Left ventricle myocardium inferior (tissue), 1 donor: Measurements from ENCODE around the gene PFDN5. TPM values are rescaled to one million over a fixed set of nuclear protein-coding genes. Genes with fewer than 3 reads are reported as not detected.

Experiments
- DNase-seq: peaks from one replicate; pipeline ENCODE4 v3.0.0-alpha.2; 2020
- H3K27ac ChIP-seq: fragments of 200-600 bp; replicated peaks from 2 replicates; pipeline ENCODE4 v1.8.0; 2021
- H3K27me3 ChIP-seq: fragments of 200-600 bp; 2 replicates; pipeline ENCODE4 v1.8.0; 2021; ENCODE audit warnings: low read depth
- H3K36me3 ChIP-seq: fragments of 200-600 bp; 2 replicates; pipeline ENCODE4 v1.8.0; 2021
- H3K4me1 ChIP-seq: fragments of 200-600 bp; 2 replicates; pipeline ENCODE4 v1.8.0; 2021
- H3K4me3 ChIP-seq: fragments of 200-600 bp; 2 replicates; pipeline ENCODE4 v1.8.0; 2021; ENCODE audit warnings: mild to moderate bottlenecking, moderate library complexity
- H3K9me3 ChIP-seq: fragments of 200-600 bp; replicated peaks from 2 replicates; pipeline ENCODE4 v1.8.0; 2021
- intact Hi-C: fragments of 100-400 bp; cut with micrococcal nuclease; formaldehyde crosslinking; loops from one replicate; pipeline ENCODE4 v1.11.0; 2022
- total RNA-seq: library from RNA; stranded (reverse); fragmentation: NEBNext Ultra II Directional; extraction: Animal tissue kit (Norgen Biotek cat#: 25700); gene quantifications from one replicate; pipeline ENCODE4 v1.2.1, GENCODE V29; 2021
- TF ChIP-seq, protein P1 (sequence below): fragments of 200-600 bp; IDR thresholded peaks from 2 replicates; pipeline ENCODE4 v1.8.0; 2021; ENCODE audit warnings: antibody characterized with exemption, mild to moderate bottlenecking, borderline replicate concordance
- donor health status: DM: no; HTN: yes; CAD: no; lungs with severe emphysema.

The PFDN5 gene
- total RNA-seq, 1 donor from 2014 or later = 399 TPM

- no peak for DNase-seq
- peak overlapping the region; percentile 59 for H3K27ac ChIP-seq
- intact Hi-C loops = no loop called here
Observed at GRCh38 chr12:53267306-53267998, 27.9 kb upstream of the PFDN5 start.

GRCh38 chr12:53267999-53268629 is 27.2 kb upstream of the PFDN5 start, which contains the start of gene ESPL1:
TSS of gene ESPL1 (plus strand) at chr12:53268299. CDS start at chr12:53268767, 468 bp downstream.
- peak within 1 kb of the TSS; percentile 59 for H3K27ac ChIP-seq
- no peaks in the 10 kb centered on the region for H3K36me3 ChIP-seq
- intact Hi-C loops = no loop called here
- no peaks in the 10 kb centered on the region for H3K27me3 ChIP-seq
- no peaks in the 10 kb centered on the region for H3K9me3 ChIP-seq
- TF ChIP-seq, protein P1, sequence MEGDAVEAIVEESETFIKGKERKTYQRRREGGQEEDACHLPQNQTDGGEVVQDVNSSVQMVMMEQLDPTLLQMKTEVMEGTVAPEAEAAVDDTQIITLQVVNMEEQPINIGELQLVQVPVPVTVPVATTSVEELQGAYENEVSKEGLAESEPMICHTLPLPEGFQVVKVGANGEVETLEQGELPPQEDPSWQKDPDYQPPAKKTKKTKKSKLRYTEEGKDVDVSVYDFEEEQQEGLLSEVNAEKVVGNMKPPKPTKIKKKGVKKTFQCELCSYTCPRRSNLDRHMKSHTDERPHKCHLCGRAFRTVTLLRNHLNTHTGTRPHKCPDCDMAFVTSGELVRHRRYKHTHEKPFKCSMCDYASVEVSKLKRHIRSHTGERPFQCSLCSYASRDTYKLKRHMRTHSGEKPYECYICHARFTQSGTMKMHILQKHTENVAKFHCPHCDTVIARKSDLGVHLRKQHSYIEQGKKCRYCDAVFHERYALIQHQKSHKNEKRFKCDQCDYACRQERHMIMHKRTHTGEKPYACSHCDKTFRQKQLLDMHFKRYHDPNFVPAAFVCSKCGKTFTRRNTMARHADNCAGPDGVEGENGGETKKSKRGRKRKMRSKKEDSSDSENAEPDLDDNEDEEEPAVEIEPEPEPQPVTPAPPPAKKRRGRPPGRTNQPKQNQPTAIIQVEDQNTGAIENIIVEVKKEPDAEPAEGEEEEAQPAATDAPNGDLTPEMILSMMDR = peak; percentile 58
- H3K4me1 ChIP-seq = peaks cover 15% of the 10 kb centered on the region
- H3K4me3 ChIP-seq = peak within 1 kb of the TSS; percentile 77
- DNase-seq = peak; percentile 69

More at GRCh38 chr12:53267306-53267998, 27.9 kb upstream of the PFDN5 start:
- H3K9me3 ChIP-seq = no peaks in the 10 kb centered on the region
- no peaks in the 10 kb centered on the region for H3K36me3 ChIP-seq
- H3K4me3 ChIP-seq = peak overlapping the region; percentile 77
- no peaks in the 10 kb centered on the region for H3K27me3 ChIP-seq
- peaks cover 15% of the 10 kb centered on the region for H3K4me1 ChIP-seq
- TF ChIP-seq, protein P1 = no peak

DNA sequence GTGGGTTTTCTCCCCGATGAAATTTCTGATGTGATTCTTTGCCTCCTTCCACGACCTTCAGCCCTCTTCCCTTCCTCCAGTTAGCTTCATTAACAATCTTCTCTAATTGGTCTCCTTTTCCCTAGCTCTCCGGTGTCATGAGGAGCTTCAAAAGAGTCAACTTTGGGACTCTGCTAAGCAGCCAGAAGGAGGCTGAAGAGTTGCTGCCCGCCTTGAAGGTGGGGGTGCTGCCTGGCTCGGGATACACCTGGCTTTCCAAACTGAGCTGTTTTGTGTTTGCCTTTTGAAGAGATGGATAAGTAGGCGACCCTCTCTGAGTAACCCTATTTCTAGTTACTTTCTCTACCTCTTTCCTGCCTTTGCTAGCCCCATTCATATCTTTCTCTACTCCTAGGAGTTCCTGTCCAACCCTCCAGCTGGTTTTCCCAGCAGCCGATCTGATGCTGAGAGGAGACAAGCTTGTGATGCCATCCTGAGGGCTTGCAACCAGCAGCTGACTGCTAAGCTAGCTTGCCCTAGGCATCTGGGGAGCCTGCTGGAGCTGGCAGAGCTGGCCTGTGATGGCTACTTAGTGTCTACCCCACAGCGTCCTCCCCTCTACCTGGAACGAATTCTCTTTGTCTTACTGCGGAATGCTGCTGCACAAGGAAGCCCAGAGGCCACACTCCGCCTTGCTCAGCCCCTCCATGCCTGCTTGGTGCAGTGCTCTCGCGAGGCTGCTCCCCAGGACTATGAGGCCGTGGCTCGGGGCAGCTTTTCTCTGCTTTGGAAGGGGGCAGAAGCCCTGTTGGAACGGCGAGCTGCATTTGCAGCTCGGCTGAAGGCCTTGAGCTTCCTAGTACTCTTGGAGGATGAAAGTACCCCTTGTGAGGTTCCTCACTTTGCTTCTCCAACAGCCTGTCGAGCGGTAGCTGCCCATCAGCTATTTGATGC is 26.4 kb upstream of the PFDN5 start:
- DNase-seq = no peak
- no peaks in the 10 kb centered on the region for H3K36me3 ChIP-seq
- H3K9me3 ChIP-seq = no peaks in the 10 kb centered on the region
- H3K4me1 ChIP-seq = peaks cover 15% of the 10 kb centered on the region
- H3K27me3 ChIP-seq = no peaks in the 10 kb centered on the region
- peak overlapping the region; percentile 59 for H3K27ac ChIP-seq
- peak overlapping the region; percentile 77 for H3K4me3 ChIP-seq
- intact Hi-C loops = no loop called here
- TF ChIP-seq, protein P1 = no peak

DNA sequence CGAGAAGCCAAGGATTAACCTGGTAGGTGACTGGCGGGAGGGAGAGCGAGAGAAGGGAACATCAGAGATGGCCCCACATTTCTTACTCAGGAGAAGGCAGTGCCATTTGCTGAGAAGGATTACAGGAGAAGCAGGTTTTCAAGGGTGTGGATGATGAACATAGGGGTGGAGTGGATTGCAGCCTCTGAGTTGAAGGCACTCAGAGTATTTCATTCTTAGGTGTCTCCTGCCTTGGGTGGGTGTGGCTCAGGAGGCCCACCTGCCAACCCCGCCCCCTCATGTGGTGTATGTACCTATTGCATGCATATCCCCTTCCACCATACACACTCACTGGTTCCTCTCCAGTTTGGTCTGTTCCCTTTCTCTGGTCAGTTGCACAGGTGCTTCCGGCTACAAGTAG is 20.9 kb upstream of the PFDN5 start:
- H3K9me3 ChIP-seq = no peaks in the 10 kb centered on the region
- TF ChIP-seq, protein P1 = no peak
- H3K4me1 ChIP-seq = no peaks in the 10 kb centered on the region
- H3K4me3 ChIP-seq = no peak overlapping the region
- no peaks in the 10 kb centered on the region for H3K36me3 ChIP-seq
- intact Hi-C loops = no loop called here
- H3K27ac ChIP-seq = no peak overlapping the region
- H3K27me3 ChIP-seq = no peaks in the 10 kb centered on the region
- DNase-seq = no peak

- Histone ChIP-seq H3K4me3 (no peak overlapping the region), H3K4me1 (no peaks in the 10 kb centered on the region), H3K27me3 (no peaks in the 10 kb centered on the region), H3K36me3 (no peaks in the 10 kb centered on the region), H3K27ac (no peak overlapping the region), H3K9me3 (no peaks in the 10 kb centered on the region)
- TF ChIP-seq, protein P1 = no peak
- DNase-seq = no peak
- intact Hi-C loops = no loop called here
Observed at GRCh38 chr12:53276511-53276910, 18.8 kb upstream of the PFDN5 start.
